ENCODE data around the gene ATF6. TPM values are rescaled to one million over a fixed set of nuclear protein-coding genes. Genes with fewer than 3 reads are reported as not detected.

The ATF6 gene
- total RNA-seq, 1 donor from 2014 or later = 38.6 TPM

- H3K4me3 ChIP-seq (ENCODE audit: low read depth, low read length) = no peak overlapping the region
- no peaks in the 10 kb centered on the region for H3K27me3 ChIP-seq (ENCODE audit: control insufficient read depth, insufficient read depth, low read length)
- no peaks in the 10 kb centered on the region for H3K36me3 ChIP-seq (ENCODE audit: control insufficient read depth, insufficient read depth, low read length)
- TF ChIP-seq CTCF (IDR thresholded peaks at IDR 0.05; ENCODE audit: insufficient read depth, low read length, poor library complexity, severe bottlenecking) = no peak
- no peak for DNase-seq (ENCODE audit: low read depth)
Measured at GRCh38 chr1:161731981-161732718, 34.0 kb upstream of the ATF6 start.

GRCh38 chr1:161733526-161733925, 32.6 kb upstream of the ATF6 start:
- no peak for DNase-seq (ENCODE audit: low read depth)
- no peaks in the 10 kb centered on the region for H3K36me3 ChIP-seq (ENCODE audit: control insufficient read depth, insufficient read depth, low read length)
- no peak for TF ChIP-seq CTCF (IDR thresholded peaks at IDR 0.05; ENCODE audit: insufficient read depth, low read length, poor library complexity, severe bottlenecking)
- no peak overlapping the region for H3K4me3 ChIP-seq (ENCODE audit: low read depth, low read length)
- no peaks in the 10 kb centered on the region for H3K27me3 ChIP-seq (ENCODE audit: control insufficient read depth, insufficient read depth, low read length)

- TF ChIP-seq CTCF (IDR thresholded peaks at IDR 0.05; ENCODE audit: insufficient read depth, low read length, poor library complexity, severe bottlenecking) = no peak
- Histone ChIP-seq H3K36me3 (ENCODE audit: control insufficient read depth, insufficient read depth, low read length) (no peaks in the 10 kb centered on the region), H3K4me3 (ENCODE audit: low read depth, low read length) (no peak overlapping the region), H3K27me3 (ENCODE audit: control insufficient read depth, insufficient read depth, low read length) (no peaks in the 10 kb centered on the region)
- DNase-seq (ENCODE audit: low read depth) = no peak
Measured at GRCh38 chr1:161735837-161736236, 30.3 kb upstream of the ATF6 start.

DNA sequence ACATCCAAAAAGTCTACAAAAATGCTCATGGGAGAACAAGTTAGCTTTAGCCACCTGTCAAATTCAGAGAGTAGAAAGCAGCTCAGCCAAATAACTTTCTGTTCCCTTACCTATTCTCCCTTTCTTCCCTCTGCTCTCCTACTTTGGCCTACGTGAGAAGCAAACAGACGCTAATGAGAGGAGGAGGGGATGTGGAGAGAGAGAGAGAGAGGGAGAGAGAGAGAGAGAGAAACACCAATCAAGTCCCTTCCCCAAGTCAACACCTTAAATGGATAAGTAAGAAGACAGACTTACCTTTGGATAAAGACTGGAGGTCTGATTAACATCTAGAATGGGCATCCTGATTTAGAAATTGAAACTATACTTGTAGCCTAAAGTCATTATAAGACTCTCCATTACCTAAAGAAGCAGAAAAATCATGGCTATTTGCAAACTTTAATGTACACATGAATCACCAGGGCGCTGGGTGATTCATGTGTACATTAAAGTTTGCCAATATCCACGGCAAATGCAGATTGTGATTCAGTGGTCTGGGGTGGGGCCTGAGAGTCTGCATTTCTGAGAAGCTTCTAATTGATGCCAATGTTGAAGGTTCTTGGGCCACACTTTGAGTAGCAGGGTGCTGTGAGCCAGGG, 29.7 kb upstream of the ATF6 start:
- H3K27me3 ChIP-seq (ENCODE audit: control insufficient read depth, insufficient read depth, low read length) = no peaks in the 10 kb centered on the region
- no peaks in the 10 kb centered on the region for H3K36me3 ChIP-seq (ENCODE audit: control insufficient read depth, insufficient read depth, low read length)
- TF ChIP-seq CTCF (IDR thresholded peaks at IDR 0.05; ENCODE audit: insufficient read depth, low read length, poor library complexity, severe bottlenecking) = no peak
- H3K4me3 ChIP-seq (ENCODE audit: low read depth, low read length) = no peak overlapping the region
- no peak for DNase-seq (ENCODE audit: low read depth)

GRCh38 chr1:161737625-161738024, 28.5 kb upstream of the ATF6 start:
- H3K36me3 ChIP-seq (ENCODE audit: control insufficient read depth, insufficient read depth, low read length) = no peaks in the 10 kb centered on the region
- no peak for TF ChIP-seq CTCF (IDR thresholded peaks at IDR 0.05; ENCODE audit: insufficient read depth, low read length, poor library complexity, severe bottlenecking)
- H3K4me3 ChIP-seq (ENCODE audit: low read depth, low read length) = no peak overlapping the region
- DNase-seq (ENCODE audit: low read depth) = no peak
- no peaks in the 10 kb centered on the region for H3K27me3 ChIP-seq (ENCODE audit: control insufficient read depth, insufficient read depth, low read length)

Data from kidney epithelial cell (primary cell).